Stimulated activated CD8-positive, alpha-beta memory T cell treated with anti-CD3 and anti-CD28 coated beads, Interleukin-7, amount 100 ng/mL, for 1 hour (primary cell): ENCODE measurements around the gene ZSWIM5.
"Not testable (repeated sequence)": the region's sequence is repeated elsewhere in the genome, so short reads cannot be mapped to it uniquely, and the experiment has no call there.

Experiments
- DNase-seq, 2 donors: peaks; one replicate each; pipeline ENCODE4 v3.0.0-alpha.2; 2020; ENCODE audit warnings: low read depth in 2 of 2

Gene ZSWIM5

GRCh38 chr1:45146833-45147232, 59.6 kb downstream of the ZSWIM5 start:
- DNase-seq: no peak

- DNase-seq: no peak
These were observed 65.0 kb downstream of the ZSWIM5 start for GRCh38 chr1:45141247-45142003.

- DNase-seq: no peak
These were observed 69.4 kb downstream of the ZSWIM5 start for GRCh38 chr1:45136984-45137383.

GRCh38 chr1:45135316-45135715, 71.1 kb downstream of the ZSWIM5 start:
- no peak for DNase-seq

GRCh38 chr1:45134461-45134873, 71.9 kb downstream of the ZSWIM5 start:
- no peak for DNase-seq

- DNase-seq: not testable (repeated sequence)
These were observed 73.7 kb downstream of the ZSWIM5 start for GRCh38 chr1:45132719-45133118.

GRCh38 chr1:45123358-45123757, 83.0 kb downstream of the ZSWIM5 start:
- no peak for DNase-seq

- DNase-seq: no peak
These were observed 83.7 kb downstream of the ZSWIM5 start for GRCh38 chr1:45122724-45123123.

- no peak for DNase-seq
These were observed 88.6 kb downstream of the ZSWIM5 start for GRCh38 chr1:45117766-45118165.

- DNase-seq: no peak
These were observed 89.6 kb downstream of the ZSWIM5 start for GRCh38 chr1:45116820-45117219.

- DNase-seq: no peak
These were observed 90.1 kb downstream of the ZSWIM5 start for GRCh38 chr1:45116340-45116739.

- not testable (repeated sequence) for DNase-seq
These were observed 91.2 kb downstream of the ZSWIM5 start for GRCh38 chr1:45115198-45115597.

GRCh38 chr1:45112661-45113060, 93.7 kb downstream of the ZSWIM5 start:
- DNase-seq: no peak

- no peak for DNase-seq
These were observed 95.2 kb downstream of the ZSWIM5 start for GRCh38 chr1:45111239-45111638.

- no peak for DNase-seq
These were observed 98.6 kb downstream of the ZSWIM5 start for GRCh38 chr1:45107782-45108181.

- not testable (repeated sequence) for DNase-seq
These were observed 99.5 kb downstream of the ZSWIM5 start for GRCh38 chr1:45106864-45107263.

GRCh38 chr1:45106156-45106545, 100.3 kb downstream of the ZSWIM5 start:
- DNase-seq: not testable (repeated sequence)

- DNase-seq: not testable (repeated sequence)
These were observed 100.8 kb downstream of the ZSWIM5 start for GRCh38 chr1:45105486-45106155.

- no peak for DNase-seq
These were observed 102.9 kb downstream of the ZSWIM5 start for GRCh38 chr1:45103534-45103933.

GRCh38 chr1:45101947-45102346, 104.5 kb downstream of the ZSWIM5 start:
- DNase-seq: no peak

- not testable (repeated sequence) for DNase-seq
These were observed 104.9 kb downstream of the ZSWIM5 start for GRCh38 chr1:45101528-45101927.

- no peak for DNase-seq
These were observed 108.5 kb downstream of the ZSWIM5 start for GRCh38 chr1:45097944-45098343.

- DNase-seq: no peak
These were observed 109.3 kb downstream of the ZSWIM5 start for GRCh38 chr1:45097079-45097478.
